ENCODE measurements around the gene PRELID3B.

The PRELID3B gene

GRCh38 chr20:58994390-58995159, 48.0 kb downstream of the PRELID3B start:
- DNase-seq (ENCODE audit: low read depth): no peak

DNA sequence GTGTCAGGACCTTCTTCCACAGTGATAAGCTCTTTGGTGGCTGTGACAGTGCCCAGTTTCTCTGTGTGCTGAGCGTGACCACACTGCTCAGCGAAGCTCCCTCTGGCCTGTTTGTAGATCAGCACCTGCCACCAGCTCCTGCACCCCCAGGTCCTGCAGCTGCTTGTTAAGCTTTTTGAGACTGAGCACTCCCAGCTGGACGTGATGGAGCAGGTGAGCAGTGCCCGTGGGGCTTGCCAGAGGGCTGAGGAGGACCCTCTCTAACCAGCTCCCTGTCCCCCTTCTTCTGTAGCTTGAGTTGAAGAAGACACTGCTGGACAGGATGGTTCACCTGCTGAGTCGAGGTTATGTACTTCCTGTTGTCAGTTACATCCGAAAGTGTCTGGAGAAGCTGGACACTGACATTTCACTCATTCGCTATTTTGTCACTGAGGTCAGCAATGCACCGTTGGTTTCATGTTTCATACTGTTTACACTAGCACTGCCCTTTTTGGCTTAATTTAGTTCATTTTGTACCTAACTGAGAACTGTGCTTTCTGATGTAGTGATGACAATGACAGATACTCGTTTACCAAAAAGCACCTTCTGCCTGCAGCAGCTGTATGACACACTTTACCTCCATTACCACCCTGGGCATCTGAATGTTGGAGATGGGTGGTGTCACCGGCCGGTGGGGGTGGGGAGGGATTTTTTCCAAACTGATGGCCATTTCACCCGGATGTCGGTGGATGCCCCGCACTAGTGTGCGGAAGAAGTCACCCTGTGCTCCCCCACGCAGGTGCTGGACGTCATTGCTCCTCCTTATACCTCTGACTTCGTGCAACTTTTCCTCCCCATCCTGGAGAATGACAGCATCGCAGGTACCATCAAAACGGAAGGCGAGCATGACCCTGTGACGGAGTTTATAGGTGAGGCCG, 49.0 kb downstream of the PRELID3B start:
- no peak for DNase-seq (ENCODE audit: low read depth)

DNA sequence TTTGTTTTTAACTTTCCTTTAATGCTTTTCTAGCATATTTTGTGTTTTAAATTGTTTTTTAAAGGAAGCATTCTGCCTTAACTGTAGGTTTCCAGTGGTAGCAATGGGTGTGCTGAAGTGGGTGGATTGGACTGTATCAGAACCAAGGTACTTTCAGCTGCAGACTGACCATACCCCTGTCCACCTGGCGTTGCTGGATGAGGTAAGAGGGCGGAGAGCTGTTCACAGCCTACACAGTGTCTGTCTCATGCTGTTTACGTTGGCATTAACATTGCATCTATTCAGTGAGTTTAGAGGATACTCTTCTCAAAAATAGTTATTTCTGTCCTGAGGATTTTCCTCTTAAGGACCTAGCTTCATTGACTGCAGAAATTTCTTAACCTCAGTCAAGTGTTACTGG, 49.7 kb downstream of the PRELID3B start:
- no peak for DNase-seq (ENCODE audit: low read depth)

- no peak for DNase-seq (ENCODE audit: low read depth)
Observed at GRCh38 chr20:58991715-58992114, 50.9 kb downstream of the PRELID3B start.

DNA sequence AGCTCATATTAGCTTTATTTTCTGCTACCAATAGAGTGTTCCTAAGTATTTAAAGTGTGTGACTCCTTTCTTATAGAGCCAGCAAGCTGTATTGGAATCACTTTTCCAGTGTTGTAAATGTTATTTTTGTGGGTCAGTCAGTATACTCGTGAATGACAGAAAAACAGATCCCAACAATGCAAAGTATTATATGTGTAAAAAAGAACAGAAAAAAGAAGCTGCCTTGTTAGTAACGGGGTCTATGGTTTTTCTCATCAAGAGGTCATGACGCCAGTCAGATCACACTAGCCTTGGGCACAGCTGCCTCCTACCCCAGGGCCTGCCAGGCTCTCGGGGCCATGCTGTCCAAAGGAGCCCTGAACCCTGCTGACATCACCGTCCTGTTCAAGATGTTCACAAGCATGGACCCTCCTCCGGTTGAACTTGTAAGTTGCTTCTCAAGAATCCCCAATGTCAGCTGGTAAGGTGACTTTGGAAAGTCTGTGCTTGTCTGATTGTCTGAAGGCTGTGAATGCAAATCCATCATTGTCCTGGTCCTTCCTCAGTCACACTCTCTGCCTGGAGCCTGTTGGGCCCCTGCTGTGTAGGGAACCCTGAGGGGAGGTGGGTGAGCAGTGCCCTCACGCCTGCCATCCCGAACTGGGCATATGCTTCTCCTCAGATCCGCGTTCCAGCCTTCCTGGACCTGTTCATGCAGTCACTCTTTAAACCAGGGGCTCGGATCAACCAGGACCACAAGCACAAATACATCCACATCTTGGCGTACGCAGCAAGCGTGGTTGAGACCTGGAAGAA, 51.7 kb downstream of the PRELID3B start:
- no peak for DNase-seq (ENCODE audit: low read depth)

DNA sequence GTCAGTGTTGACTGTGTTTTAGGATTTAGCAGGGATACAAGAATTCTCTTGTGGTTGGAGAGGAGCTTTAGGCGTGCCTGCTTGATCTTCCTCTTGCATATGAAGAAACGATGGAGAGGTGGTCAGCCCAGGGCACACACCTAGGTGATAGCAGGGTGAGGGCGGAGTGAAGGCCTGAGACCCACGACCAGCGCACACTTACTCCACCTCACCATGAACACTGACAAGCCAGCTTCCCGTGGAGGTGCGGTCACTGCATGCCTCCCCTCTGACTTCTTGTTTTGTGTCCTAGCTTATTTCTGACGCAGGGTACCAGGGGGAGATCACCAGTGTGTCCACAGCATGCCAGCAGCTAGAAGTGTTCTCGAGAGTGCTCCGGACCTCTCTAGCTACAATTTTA, 53.4 kb downstream of the PRELID3B start:
- no peak for DNase-seq (ENCODE audit: low read depth)

- DNase-seq (ENCODE audit: low read depth): no peak
Observed at GRCh38 chr20:58988565-58988882, 54.1 kb downstream of the PRELID3B start.

GRCh38 chr20:58987790-58988564, 54.6 kb downstream of the PRELID3B start:
- no peak for DNase-seq (ENCODE audit: low read depth)

- no peak for DNase-seq (ENCODE audit: low read depth)
Observed at GRCh38 chr20:58986968-58987517, 55.5 kb downstream of the PRELID3B start.

DNA sequence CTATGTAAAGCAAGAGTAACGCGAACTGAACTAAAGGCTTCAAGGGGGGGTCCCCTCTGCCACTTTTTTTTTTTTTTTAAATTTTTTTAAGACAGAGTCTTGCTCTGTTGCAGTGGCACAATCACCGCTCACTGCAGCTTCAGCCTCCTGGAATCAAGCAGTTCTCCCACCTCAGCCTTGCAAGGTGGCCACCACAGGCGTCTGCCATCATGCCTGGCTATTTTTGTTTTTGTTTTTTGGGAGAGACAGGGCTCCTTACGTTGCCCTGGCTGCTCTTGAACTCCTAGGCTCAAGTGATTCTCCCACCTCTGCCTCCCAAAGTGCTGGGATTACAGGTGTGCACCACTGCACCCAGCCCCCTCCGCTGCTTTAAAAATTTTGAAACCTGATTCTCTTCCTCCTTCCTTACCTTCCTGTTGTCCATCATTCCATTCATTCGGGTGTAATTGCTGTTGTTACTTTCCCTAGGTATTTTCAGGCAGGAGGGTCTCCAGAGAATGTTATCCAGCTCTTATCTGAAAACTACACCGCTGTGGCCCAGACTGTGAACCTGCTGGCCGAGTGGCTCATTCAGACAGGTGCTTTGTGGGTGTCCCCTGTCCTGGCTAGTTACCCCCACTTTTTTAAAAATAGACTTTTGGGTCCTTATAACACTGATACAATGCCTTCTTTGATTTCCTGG, 56.2 kb downstream of the PRELID3B start:
- DNase-seq (ENCODE audit: low read depth): no peak

DNA sequence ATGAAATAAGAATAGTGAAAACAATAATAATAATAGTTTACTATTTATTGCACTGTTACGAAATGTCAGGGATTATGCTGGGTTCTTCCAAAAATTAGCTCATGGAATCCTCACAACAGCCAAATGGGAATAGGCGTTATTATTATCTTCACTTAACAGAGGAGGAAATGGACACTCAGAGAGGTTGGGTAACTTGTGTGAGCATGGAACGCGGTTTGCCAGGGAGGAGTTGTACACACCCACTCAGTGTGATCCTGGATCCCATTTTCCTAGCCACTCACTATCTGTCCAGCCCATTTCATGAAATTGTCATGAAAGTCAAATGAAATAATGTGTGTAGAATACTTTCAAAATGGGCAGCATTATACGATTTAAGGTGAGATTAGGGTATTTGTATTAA, 56.9 kb downstream of the PRELID3B start:
- DNase-seq (ENCODE audit: low read depth): no peak

DNA sequence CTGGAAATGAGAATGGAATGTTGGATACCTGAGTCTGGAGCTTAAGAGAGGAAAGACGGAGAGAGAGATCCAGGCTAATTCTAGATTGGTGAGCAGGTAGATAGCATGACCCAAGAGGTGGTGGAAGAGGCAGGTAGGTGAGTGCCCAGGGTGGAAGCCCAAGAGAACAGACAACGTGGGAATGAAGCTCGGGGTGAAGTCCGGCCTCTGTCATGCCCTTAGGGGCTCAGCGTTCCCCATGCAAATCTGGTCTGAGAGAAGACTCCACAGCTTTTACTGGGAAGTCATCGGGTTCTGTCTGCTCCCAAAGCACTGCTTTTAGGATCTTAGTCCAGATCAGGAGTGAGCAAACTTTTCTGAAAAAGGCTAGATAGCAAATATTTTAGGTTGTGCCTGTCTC, 57.9 kb downstream of the PRELID3B start:
- no peak for DNase-seq (ENCODE audit: low read depth)

Data from EH (cell line).